HG02678 (cell line): ENCODE data around the gene AKR1D1.
"Not testable (repeated sequence)": the region's sequence is repeated elsewhere in the genome, so short reads cannot be mapped to it uniquely, and the experiment has no call there.

Experiments
- ATAC-seq: cut with Tn5 transposase; IDR thresholded peaks from one replicate; pipeline ENCODE4 v1.9.1; 2021; ENCODE audit warnings: mild to moderate bottlenecking, moderate library complexity; ENCODE audit not compliant: unreplicated experiment

AKR1D1 gene

GRCh38 chr7:138116892-138117291, 40.6 kb downstream of the AKR1D1 start:
- ATAC-seq, result no peak

GRCh38 chr7:138120140-138120827, 44.0 kb downstream of the AKR1D1 start:
- ATAC-seq, result no peak

GRCh38 chr7:138122162-138122561, 45.9 kb downstream of the AKR1D1 start:
- ATAC-seq, result no peak

- no peak for ATAC-seq
These were observed 48.9 kb downstream of the AKR1D1 start for GRCh38 chr7:138125119-138125518.

GRCh38 chr7:138125598-138126111, 49.4 kb downstream of the AKR1D1 start:
- ATAC-seq, result peak; percentile 68

- no peak for ATAC-seq
These were observed 50.7 kb downstream of the AKR1D1 start for GRCh38 chr7:138126928-138127327.

- no peak for ATAC-seq
These were observed 51.7 kb downstream of the AKR1D1 start for GRCh38 chr7:138127996-138128395.

- ATAC-seq, result no peak
These were observed 53.4 kb downstream of the AKR1D1 start for GRCh38 chr7:138129551-138130165.

GRCh38 chr7:138137423-138138171, 61.3 kb downstream of the AKR1D1 start:
- ATAC-seq, result no peak

- ATAC-seq, result no peak
These were observed 62.0 kb downstream of the AKR1D1 start for GRCh38 chr7:138138244-138138643.

GRCh38 chr7:138142583-138143201, 66.4 kb downstream of the AKR1D1 start:
- ATAC-seq, result no peak

GRCh38 chr7:138144958-138145357, 68.7 kb downstream of the AKR1D1 start:
- ATAC-seq, result no peak

GRCh38 chr7:138146221-138146620, 70.0 kb downstream of the AKR1D1 start:
- ATAC-seq, result not testable (repeated sequence)

GRCh38 chr7:138146757-138147734, 70.8 kb downstream of the AKR1D1 start:
- not testable (repeated sequence) for ATAC-seq

- no peak for ATAC-seq
These were observed 75.7 kb downstream of the AKR1D1 start for GRCh38 chr7:138151731-138152577.

GRCh38 chr7:138154661-138155060, 78.4 kb downstream of the AKR1D1 start:
- no peak for ATAC-seq

GRCh38 chr7:138157702-138158101, 81.4 kb downstream of the AKR1D1 start:
- no peak for ATAC-seq

- no peak for ATAC-seq
These were observed 82.7 kb downstream of the AKR1D1 start for GRCh38 chr7:138158739-138159528.
